Stimulated activated naive B cell treated with anti-CD40 and anti-IgM and Interleukin-4, amounts not matched to agents 10 μg/mL and 1 μg/mL and 100 μg/mL, for 72 hours (primary cell): ENCODE data around the gene RNU2-1.
"Not testable (repeated sequence)": the region's sequence is repeated elsewhere in the genome, so short reads cannot be mapped to it uniquely, and the experiment has no call there.

ENCODE experiments used
- ATAC-seq, 2 donors: fragments of 150-1000 bp; cut with Tn5 transposase; replicated peaks; 2 replicates each; pipeline ENCODE4 v1.10.0; 2021; ENCODE audit warnings: moderate library complexity in 1 of 2
- DNase-seq: peaks from one replicate; pipeline ENCODE4 v3.0.0; 2021
- H3K27ac Mint-ChIP-seq: one replicate; pipeline ENCODE4 v1.8.0; 2022; ENCODE audit warnings: mild to moderate bottlenecking, mixed read lengths
- H3K27me3 Mint-ChIP-seq, 2 donors: one replicate each; pipeline ENCODE4 v1.8.0; 2022; ENCODE audit warnings: mixed read lengths in 2 of 2
- H3K36me3 Mint-ChIP-seq, 2 donors: one replicate each; pipeline ENCODE4 v1.8.0; 2022; ENCODE audit warnings: mixed read lengths in 2 of 2, mild to moderate bottlenecking in 1 of 2
- H3K4me1 Mint-ChIP-seq, 2 donors: one replicate each; pipeline ENCODE4 v1.8.0; 2022; ENCODE audit warnings: mixed read lengths in 2 of 2, mild to moderate bottlenecking in 1 of 2
- H3K4me3 Mint-ChIP-seq, 2 donors: one replicate each; pipeline ENCODE4 v1.8.0; 2022; ENCODE audit warnings: mild to moderate bottlenecking in 2 of 2, mixed read lengths in 2 of 2, moderate library complexity in 1 of 2
- H3K9me3 Mint-ChIP-seq, 2 donors: one replicate each; pipeline ENCODE4 v1.8.0; 2022; ENCODE audit warnings: mixed read lengths in 2 of 2, mild to moderate bottlenecking in 1 of 2

RNU2-1 gene

DNA sequence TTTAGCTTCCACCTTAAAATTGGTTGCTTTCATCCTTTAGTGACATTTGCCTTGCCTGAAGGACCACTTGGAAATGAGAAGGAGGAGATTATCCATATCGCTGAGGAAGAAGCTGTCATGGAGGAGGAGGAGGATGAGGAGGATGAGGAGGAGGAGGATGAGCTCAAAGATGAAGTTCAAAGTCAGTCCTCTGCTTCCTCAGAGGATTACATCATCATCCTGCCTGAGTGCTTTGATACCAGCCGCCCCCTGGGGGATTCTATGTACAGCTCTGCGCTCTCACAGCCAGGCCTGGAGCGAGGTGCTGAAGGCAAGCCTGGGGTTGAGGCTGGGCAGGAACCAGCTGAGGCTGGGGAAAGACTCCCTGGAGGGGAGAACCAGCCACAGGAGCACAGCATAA is 33.6 kb downstream of the RNU2-1 start:
- ATAC-seq (peak; percentile 36 to 41), DNase-seq (no peak)
- H3K27ac Mint-ChIP-seq: no peak overlapping the region
- H3K36me3 Mint-ChIP-seq: peaks cover 19 to 47% of the 10 kb centered on the region in 2 donors
- H3K4me1 Mint-ChIP-seq: peaks cover 0 to 3% of the 10 kb centered on the region in 2 donors
- no peak overlapping the region for H3K4me3 Mint-ChIP-seq
- H3K9me3 Mint-ChIP-seq: no peaks in the 10 kb centered on the region
- no peaks in the 10 kb centered on the region for H3K27me3 Mint-ChIP-seq

DNA sequence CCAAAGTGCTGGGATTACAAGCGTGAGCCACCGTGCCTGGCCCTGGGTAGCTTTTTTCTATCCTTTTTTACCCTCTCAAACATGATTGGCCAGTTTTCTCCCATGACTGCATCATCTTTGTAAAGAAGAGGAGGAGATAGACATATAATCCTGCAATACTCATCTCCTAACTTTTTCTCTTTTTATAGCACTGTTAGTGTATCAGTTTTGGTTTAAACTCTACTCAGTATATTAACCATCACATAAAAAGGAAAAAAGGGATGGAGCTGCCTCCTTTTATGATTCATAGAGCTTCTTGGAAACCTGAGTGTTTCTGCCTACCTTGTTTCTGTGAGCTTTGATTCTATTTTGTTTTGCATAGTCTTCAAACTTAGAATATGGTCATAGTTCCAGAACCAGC is 34.1 kb downstream of the RNU2-1 start:
- H3K9me3 Mint-ChIP-seq: no peaks in the 10 kb centered on the region
- H3K27ac Mint-ChIP-seq: no peak overlapping the region
- peaks cover 21 to 49% of the 10 kb centered on the region in 2 donors for H3K36me3 Mint-ChIP-seq
- no peak for ATAC-seq
- H3K4me3 Mint-ChIP-seq: no peak overlapping the region
- no peak for DNase-seq
- H3K27me3 Mint-ChIP-seq: no peaks in the 10 kb centered on the region
- H3K4me1 Mint-ChIP-seq: peaks cover 0 to 3% of the 10 kb centered on the region in 2 donors

DNA sequence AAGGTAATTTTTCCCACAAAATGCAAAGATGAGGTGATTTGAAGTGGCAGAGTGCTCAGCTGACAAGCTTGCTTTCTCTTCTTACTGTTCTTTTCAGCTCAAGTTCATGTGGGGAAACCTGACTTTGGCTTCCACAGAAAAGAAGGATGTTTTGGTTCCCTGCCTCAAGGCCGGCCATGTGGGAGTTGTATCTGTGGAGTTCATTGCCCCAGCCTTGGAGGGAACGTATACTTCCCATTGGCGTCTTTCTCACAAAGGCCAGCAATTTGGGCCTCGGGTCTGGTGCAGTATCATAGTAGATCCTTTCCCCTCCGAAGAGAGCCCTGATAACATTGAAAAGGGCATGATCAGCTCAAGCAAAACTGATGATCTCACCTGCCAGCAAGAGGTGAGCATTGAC is 40.5 kb downstream of the RNU2-1 start:
- H3K4me3 Mint-ChIP-seq: no peak overlapping the region
- no peaks in the 10 kb centered on the region for H3K27me3 Mint-ChIP-seq
- ATAC-seq (no peak), DNase-seq (no peak)
- no peak overlapping the region for H3K27ac Mint-ChIP-seq
- H3K36me3 Mint-ChIP-seq: peaks cover 25 to 50% of the 10 kb centered on the region in 2 donors
- H3K4me1 Mint-ChIP-seq: no peaks in the 10 kb centered on the region
- H3K9me3 Mint-ChIP-seq: no peaks in the 10 kb centered on the region

- ATAC-seq, H3K27me3 Mint-ChIP-seq, H3K27ac Mint-ChIP-seq, H3K4me3 Mint-ChIP-seq, H3K9me3 Mint-ChIP-seq, DNase-seq, H3K4me1 Mint-ChIP-seq: not testable (repeated sequence)
- H3K36me3 Mint-ChIP-seq: peaks cover 27 to 33% of the 10 kb centered on the region in 2 donors
Measured at GRCh38 chr17:43186656-43187055, 47.1 kb downstream of the RNU2-1 start.

DNA sequence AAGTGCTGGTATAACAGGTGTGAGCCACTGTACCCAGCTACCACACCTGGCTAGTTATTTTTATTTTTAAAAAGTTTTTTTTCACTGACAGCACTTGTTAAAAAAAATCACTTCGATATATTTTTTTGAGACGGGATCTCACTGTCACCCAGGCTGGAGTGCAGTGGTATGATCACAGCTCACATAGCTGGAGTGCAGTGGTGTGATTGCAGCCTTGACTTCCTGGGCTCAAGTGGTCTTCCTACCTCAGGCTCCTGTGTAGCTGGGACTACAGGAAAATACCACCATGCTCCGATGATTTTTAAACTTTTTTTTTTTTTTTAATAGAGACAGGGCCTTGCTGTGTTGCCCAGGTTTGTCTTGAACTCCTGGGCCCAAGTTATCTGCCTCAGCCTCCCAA is 49.9 kb downstream of the RNU2-1 start:
- H3K27me3 Mint-ChIP-seq: no peaks in the 10 kb centered on the region
- DNase-seq (no peak), ATAC-seq (no peak)
- H3K9me3 Mint-ChIP-seq: no peaks in the 10 kb centered on the region
- no peaks in the 10 kb centered on the region for H3K4me1 Mint-ChIP-seq
- H3K27ac Mint-ChIP-seq: no peak overlapping the region
- H3K36me3 Mint-ChIP-seq: peaks cover 20 to 25% of the 10 kb centered on the region in 2 donors
- no peak overlapping the region for H3K4me3 Mint-ChIP-seq
